Measurements from ENCODE around the gene DSE.

The DSE gene

DNA sequence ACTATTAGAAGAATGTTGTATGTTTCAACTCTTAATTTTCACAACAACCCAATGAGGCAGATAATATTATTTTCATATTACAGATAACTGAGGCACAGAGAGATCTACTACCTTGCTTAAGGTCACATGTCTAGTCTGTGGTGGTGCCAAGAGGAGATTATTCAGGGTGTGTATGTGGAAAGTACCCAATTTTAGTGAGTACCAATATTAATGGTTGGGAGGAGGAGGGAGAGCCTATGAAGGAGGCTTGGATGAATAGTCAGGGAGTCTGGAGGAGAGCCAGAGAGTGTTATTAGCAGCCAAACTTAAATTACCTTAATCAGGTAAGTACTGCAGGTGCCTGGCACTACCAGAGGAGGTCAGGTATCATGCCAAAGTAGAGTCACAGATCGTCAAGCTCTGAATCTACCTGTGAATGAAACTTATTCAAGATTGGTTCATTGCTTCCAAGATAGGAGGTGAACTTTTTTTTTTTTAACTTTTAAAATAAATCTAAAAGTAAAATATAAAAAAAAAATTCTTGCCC, 79.5 kb downstream of the DSE start:
- TF ChIP-seq, protein P1, sequence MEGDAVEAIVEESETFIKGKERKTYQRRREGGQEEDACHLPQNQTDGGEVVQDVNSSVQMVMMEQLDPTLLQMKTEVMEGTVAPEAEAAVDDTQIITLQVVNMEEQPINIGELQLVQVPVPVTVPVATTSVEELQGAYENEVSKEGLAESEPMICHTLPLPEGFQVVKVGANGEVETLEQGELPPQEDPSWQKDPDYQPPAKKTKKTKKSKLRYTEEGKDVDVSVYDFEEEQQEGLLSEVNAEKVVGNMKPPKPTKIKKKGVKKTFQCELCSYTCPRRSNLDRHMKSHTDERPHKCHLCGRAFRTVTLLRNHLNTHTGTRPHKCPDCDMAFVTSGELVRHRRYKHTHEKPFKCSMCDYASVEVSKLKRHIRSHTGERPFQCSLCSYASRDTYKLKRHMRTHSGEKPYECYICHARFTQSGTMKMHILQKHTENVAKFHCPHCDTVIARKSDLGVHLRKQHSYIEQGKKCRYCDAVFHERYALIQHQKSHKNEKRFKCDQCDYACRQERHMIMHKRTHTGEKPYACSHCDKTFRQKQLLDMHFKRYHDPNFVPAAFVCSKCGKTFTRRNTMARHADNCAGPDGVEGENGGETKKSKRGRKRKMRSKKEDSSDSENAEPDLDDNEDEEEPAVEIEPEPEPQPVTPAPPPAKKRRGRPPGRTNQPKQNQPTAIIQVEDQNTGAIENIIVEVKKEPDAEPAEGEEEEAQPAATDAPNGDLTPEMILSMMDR (conservative IDR thresholded peaks at IDR 0.05; ENCODE audit: control insufficient read depth, insufficient read depth, low read depth, low read length), result no peak

DNA sequence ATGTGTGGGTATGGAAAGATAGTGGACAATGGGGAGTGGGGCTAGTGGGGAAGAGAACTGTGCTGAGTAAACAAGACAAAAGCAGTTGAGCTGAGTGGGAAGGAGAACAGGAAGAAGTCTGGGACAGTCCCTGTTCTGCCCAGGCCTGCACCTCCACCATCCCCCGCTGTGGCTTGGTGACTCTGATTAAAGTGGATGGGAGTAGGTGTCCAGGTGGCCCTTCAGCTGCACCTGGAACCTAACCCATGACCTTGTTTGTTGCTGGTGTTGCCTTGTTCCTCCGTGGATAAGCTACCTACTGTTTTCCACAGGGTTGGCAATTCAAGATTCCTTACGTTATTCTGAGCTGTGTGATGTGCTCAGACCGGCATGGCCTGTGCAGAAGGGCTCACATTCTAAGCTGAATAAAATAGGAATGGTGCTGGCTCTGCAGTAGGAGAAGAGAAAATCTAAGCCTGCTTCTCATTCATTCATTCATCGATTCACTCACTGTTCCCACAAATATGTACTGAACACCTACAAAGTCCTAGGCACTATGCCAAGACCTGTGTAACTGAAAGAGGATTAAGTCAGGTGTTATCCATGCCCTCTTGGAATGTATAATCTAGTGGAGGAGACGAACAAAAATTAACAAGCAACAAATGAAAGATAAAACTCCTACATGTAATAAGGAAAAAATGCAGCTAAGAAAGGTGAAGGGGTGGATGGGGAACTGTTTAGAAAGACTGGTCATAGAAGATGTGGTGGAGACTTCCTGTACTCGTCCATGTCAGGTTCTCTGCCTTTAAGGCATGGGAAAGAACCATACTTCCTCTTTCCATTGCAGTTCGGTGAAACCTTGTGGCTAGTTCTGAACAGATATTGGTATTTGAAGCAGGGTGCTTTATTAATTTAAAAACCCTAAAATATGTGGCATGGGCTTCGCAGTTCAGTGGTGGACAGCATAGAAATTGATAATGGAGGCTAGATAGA, 80.3 kb downstream of the DSE start:
- H3K4me3 ChIP-seq (ENCODE audit: control insufficient read depth, low read depth, low read length), result no peak overlapping the region
- no peak for DNase-seq (ENCODE audit: low read depth)
- TF ChIP-seq, protein P1 (conservative IDR thresholded peaks at IDR 0.05; ENCODE audit: control insufficient read depth, insufficient read depth, low read depth, low read length), result no peak

More for the DNA sequence above, 79.5 kb downstream of the DSE start:
- DNase-seq (ENCODE audit: low read depth), result no peak
- H3K4me3 ChIP-seq (ENCODE audit: control insufficient read depth, low read depth, low read length), result no peak overlapping the region

DNA sequence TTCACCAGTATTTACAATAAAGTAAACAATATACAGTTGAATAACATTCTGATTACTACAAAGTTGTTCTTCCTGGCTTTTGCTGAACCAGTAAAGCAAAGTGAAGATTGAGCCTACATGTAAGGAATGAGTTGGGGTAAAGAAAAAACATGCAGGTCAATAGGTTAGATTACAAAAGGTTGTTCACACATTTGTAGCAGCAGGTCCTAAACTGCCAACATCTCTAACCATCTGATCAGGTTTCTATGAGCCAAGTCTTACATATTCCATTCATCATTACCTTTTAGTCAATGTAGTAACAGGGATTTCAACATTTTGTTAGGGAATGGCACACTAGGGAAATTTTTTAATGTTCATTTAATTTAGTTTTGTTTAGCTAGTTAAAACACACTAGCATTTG, 81.2 kb downstream of the DSE start:
- H3K4me3 ChIP-seq (ENCODE audit: control insufficient read depth, low read depth, low read length), result no peak overlapping the region
- no peak for DNase-seq (ENCODE audit: low read depth)
- TF ChIP-seq, protein P1 (conservative IDR thresholded peaks at IDR 0.05; ENCODE audit: control insufficient read depth, insufficient read depth, low read depth, low read length), result no peak

DNA sequence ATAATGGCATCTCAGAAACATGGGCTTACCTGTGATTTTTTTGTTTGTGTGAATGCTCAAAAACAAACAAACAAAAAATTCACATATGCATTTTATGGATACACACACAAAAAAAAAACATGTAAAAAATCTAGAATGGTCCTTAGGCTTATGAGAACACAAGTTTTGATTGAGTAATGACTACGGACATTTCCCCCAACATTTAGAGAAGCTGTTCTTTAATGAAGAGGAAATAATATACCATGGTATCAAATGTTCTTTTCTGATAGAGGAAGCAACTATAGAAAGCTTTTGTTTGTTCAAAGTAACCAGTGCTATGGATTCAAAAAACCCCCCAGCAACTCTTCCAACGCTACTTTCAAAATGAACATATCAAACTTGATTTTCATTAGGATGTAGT, 81.8 kb downstream of the DSE start:
- TF ChIP-seq, protein P1 (conservative IDR thresholded peaks at IDR 0.05; ENCODE audit: control insufficient read depth, insufficient read depth, low read depth, low read length), result no peak

DNA sequence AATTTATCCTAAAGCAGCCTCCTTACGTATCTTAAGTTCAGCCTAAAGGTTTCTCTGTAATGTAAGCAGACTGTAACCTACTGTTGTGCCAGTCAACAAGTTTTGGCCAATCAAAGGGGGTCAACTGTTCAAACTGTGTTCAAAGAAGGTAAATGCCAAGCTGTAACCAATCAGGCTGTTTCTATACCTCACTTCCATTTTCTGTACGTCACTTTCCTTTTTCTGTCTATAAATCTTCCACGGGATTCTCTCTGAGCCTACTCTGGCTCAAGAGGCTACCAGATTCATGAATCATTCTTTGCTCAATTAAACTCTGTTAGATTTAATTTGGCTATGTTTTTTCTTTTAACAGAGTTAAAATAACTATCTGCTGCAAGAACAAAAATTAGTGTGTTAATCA, 85.4 kb downstream of the DSE start:
- TF ChIP-seq, protein P1 (conservative IDR thresholded peaks at IDR 0.05; ENCODE audit: control insufficient read depth, insufficient read depth, low read depth, low read length), result no peak
- H3K4me3 ChIP-seq (ENCODE audit: control insufficient read depth, low read depth, low read length), result no peak overlapping the region
- DNase-seq (ENCODE audit: low read depth), result no peak

More for the DNA sequence above, 81.8 kb downstream of the DSE start:
- H3K4me3 ChIP-seq (ENCODE audit: control insufficient read depth, low read depth, low read length), result no peak overlapping the region
- DNase-seq (ENCODE audit: low read depth), result no peak

DNA sequence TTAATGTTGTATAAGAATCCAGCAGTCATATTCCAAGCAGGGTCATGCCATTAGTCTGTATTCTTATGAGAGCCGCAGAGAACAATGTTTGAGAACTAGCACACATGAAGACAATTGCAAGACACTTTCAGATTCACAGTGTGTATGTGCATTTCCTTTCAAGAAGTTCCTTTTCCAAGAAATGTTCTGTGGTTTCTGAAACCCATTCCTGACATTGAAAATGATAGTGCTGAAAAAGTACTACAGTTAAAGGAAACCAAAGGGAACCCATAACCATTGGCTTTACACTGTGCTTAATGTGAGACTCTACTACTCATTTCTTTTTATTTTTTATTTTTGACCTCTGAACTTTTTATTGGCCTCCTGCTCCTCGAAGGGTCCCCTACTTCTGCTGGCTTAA, 86.2 kb downstream of the DSE start:
- TF ChIP-seq, protein P1 (conservative IDR thresholded peaks at IDR 0.05; ENCODE audit: control insufficient read depth, insufficient read depth, low read depth, low read length), result no peak
- H3K4me3 ChIP-seq (ENCODE audit: control insufficient read depth, low read depth, low read length), result no peak overlapping the region
- no peak for DNase-seq (ENCODE audit: low read depth)
